ENCODE measurements around the gene RNASEH2A. TPM values are rescaled to one million over a fixed set of nuclear protein-coding genes. Genes with fewer than 3 reads are reported as not detected.

The RNASEH2A gene
- total RNA-seq, 1 experiment from 2014 or later, result 79.5 TPM

DNA sequence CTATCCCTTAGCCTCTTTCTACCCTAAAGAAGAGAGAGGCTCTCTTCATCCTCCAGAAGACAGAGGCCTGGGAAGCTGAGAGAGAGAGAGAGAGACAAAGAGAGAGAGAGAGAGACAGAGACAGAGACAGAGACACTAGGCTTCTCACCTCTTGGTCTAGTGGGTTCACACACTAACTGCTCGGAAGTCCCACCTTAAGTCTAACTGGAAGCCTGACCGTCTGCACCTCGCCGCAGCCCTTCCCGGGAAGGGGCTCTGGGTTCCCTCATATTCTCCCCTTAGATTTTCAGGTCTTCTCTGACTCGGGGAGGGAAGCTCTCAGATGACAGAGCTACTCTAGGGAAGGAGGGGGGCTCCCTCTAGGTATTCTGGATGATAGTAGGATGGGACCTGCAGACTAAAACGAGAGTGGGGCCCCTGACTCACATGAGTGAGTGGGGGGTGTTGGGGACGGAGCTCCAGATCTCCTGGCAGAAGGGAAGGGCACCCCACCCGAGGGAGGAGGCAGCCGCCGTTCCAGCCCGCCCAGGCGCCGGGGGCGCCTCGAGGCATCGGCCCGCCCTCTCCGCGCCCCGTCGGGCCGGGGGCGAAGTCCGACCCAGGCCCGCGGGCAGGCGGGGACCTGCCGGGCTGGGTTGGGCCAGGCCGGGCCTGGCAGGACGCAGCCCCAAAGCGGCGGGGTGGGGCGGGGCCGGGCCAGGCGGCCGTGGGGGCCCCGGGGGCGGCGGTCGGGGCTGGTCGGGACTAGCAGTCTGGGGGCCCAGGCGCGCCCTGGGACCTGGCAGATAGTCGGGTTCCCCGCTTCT is 17.1 kb upstream of the RNASEH2A start:
- Mint-ChIP-seq H3K4me1 (peaks cover 28 to 30% of the 10 kb centered on the region in 2 experiments), H3K27me3 (ENCODE audit: low read depth) (peaks cover 6% of the 10 kb centered on the region), H3K9me3 (no peaks in the 10 kb centered on the region), H3K36me3 (ENCODE audit: insufficient read depth in 1 of 3, low read depth in 3 of 3) (no peaks in the 10 kb centered on the region), H3K4me3 (peak overlapping the region; percentile 66 to 84), H3K27ac (peak overlapping the region; percentile 80 to 91 (median 83); a peak in 4 of 7 replicates)
- Histone ChIP-seq H4K20me1 (ENCODE audit: control insufficient read depth, insufficient read depth, insufficient read length) (no peaks in the 10 kb centered on the region), H4K5ac (ENCODE audit: insufficient read length, low read depth, low read length) (no peak overlapping the region), H2BK15ac (ENCODE audit: low read depth, low read length) (no peak overlapping the region), H2AFZ (ENCODE audit: low read length) (no peak overlapping the region), H3K23ac (ENCODE audit: insufficient read length, low read depth, low read length) (no peak overlapping the region), H3K4me2 (ENCODE audit: insufficient read depth, insufficient read length, low read length) (peak overlapping the region; percentile 48), H2BK5ac (ENCODE audit: insufficient read length, low read length) (no peak overlapping the region), H3K27ac (ENCODE audit: insufficient read length, low read depth, low read length) (no peak overlapping the region), H3K9ac (ENCODE audit: extremely low read depth, insufficient read length, low read length) (no peak overlapping the region), H2AK5ac (ENCODE audit: insufficient read length, low read length) (no peak overlapping the region), H3K14ac (ENCODE audit: insufficient read depth, low read length) (peak overlapping the region; percentile 46; the same call in 1 of the 2 replicates), H3K23me2 (ENCODE audit: insufficient read length, low read depth, low read length, poor library complexity, severe bottlenecking) (peaks cover 37% of the 10 kb centered on the region), H3K56ac (ENCODE audit: insufficient read length, low read depth, low read length) (no peak overlapping the region), H2BK12ac (ENCODE audit: insufficient read length, low read depth, low read length) (no peak overlapping the region), H3K79me1 (ENCODE audit: insufficient read depth, low read depth, low read length, poor library complexity, severe bottlenecking) (no peaks in the 10 kb centered on the region), H3K79me2 (ENCODE audit: insufficient read depth, low read length) (no peaks in the 10 kb centered on the region), H3T11ph (ENCODE audit: low read length) (no peak overlapping the region), H2BK20ac (ENCODE audit: low read depth, low read length, poor library complexity, severe bottlenecking) (no peak overlapping the region), H2BK120ac (ENCODE audit: low read depth, low read length, poor library complexity, severe bottlenecking) (no peak overlapping the region), H4K8ac (replicated peaks; ENCODE audit: insufficient read length, low read depth, low read length) (no peak overlapping the region), H3K9me3 (ENCODE audit: control insufficient read depth, low read depth, low read length) (no peaks in the 10 kb centered on the region), H3K27me3 (ENCODE audit: insufficient read depth, low read length) (no peaks in the 10 kb centered on the region; the same call in 1 of the 2 replicates), H3K4me1 (ENCODE audit: insufficient read depth, low read length) (peaks cover 2% of the 10 kb centered on the region; the same call in 1 of the 2 replicates), H3K18ac (ENCODE audit: insufficient read length, low read depth, low read length) (peak overlapping the region; percentile 5), H3K4ac (ENCODE audit: low read depth, low read length) (no peak overlapping the region), H4K91ac (ENCODE audit: insufficient read length, low read depth, low read length) (no peak overlapping the region)
- TF ChIP-seq, protein P1, sequence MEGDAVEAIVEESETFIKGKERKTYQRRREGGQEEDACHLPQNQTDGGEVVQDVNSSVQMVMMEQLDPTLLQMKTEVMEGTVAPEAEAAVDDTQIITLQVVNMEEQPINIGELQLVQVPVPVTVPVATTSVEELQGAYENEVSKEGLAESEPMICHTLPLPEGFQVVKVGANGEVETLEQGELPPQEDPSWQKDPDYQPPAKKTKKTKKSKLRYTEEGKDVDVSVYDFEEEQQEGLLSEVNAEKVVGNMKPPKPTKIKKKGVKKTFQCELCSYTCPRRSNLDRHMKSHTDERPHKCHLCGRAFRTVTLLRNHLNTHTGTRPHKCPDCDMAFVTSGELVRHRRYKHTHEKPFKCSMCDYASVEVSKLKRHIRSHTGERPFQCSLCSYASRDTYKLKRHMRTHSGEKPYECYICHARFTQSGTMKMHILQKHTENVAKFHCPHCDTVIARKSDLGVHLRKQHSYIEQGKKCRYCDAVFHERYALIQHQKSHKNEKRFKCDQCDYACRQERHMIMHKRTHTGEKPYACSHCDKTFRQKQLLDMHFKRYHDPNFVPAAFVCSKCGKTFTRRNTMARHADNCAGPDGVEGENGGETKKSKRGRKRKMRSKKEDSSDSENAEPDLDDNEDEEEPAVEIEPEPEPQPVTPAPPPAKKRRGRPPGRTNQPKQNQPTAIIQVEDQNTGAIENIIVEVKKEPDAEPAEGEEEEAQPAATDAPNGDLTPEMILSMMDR (conservative IDR thresholded peaks at IDR 0.05), result no peak
- WGBS (ENCODE audit: extremely low coverage, insufficient read length, low lambda C conversion rate), result no CpG with 5 or more reads among the region's 46 CpGs
- DNase-seq, result no peak
